Bronchial epithelial cell (primary cell): ENCODE results near the gene GPR137. TPM values are rescaled to one million over a fixed set of nuclear protein-coding genes. Genes with fewer than 3 reads are reported as not detected.
A peak's percentile ranks its signal among the peaks of the same experiment; 100 is the strongest.

Experiments
- DNase-seq: peaks from one replicate; pipeline ENCODE4 v3.0.0-alpha.2; 2010; ENCODE audit warnings: low read depth
- FAIRE-seq: peaks from 2 replicates; lab custom pipeline; 2011; peaks lifted over from hg19 to GRCh38; lab: Jason Lieb, UNC
- H3K27me3 ChIP-seq: 2 replicates; pipeline ENCODE4 v1.5.1; 2011; ENCODE audit warnings: low read length; ENCODE audit not compliant: control insufficient read depth, insufficient read depth
- H3K36me3 ChIP-seq: 2 replicates; pipeline ENCODE4 v1.5.1; 2011; ENCODE audit warnings: low read length; ENCODE audit not compliant: control insufficient read depth, insufficient read depth
- H3K4me3 ChIP-seq: 2 replicates; pipeline ENCODE4 v1.5.1; 2011; ENCODE audit warnings: mild to moderate bottlenecking, low read depth, low read length, control low read depth
- total RNA-seq: library from RNA; depleted of rRNA; stranded (reverse); fragments of >200 nt; gene quantifications from 2 replicates; pipeline ENCODE4 v1.2.1, GENCODE V29; 2014
- TF ChIP-seq, protein P1 (sequence below): IDR thresholded peaks from 2 replicates; pipeline ENCODE4 v1.5.1; 2011; ENCODE audit warnings: mild to moderate bottlenecking, moderate library complexity, low read length, control low read depth, inconsistent platforms; ENCODE audit not compliant: insufficient read depth, severe bottlenecking

The GPR137 gene
- total RNA-seq, 1 donor from 2014 or later: 2.9 TPM

DNA sequence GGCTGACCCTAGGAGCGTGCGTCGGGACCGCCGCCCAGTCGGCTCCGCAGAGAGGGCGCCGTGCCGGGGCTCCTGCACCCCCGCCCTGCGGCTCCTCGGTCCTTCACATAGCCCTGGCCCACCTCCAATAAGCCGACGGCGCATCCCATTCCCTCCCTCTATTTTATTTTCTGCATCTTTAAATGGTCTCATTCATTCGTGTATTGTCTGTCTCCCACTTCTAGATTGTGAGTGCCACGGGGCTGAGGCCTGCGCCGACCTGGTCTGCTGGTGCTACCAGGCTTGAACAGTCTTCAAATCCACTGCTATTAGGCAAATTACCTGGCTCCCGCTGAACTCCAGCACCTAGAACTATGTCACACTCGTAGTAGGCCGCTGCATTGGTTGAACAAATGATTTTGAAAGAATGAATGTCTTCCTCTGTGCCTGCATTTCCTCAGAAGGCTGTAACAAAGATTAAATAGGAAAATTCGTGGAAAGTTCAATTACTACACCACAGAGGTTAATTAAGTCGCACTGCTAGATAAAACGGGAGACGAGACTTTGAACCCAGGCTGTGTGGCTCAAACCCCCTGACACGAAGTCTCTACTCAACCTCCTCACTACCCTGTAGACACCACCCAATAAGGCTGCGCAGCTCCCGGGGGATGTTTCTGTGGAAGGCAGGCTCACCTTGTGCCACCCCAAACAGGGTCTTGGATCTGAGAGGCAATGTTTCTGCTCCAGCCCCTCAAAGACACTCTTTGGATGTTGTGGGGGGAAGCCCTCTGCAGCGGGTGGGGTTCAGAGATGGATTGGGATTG, 37.7 kb upstream of the GPR137 start:
- DNase-seq: no peak
- FAIRE-seq: no peak
- Histone ChIP-seq H3K4me3 (peak overlapping the region; percentile 50), H3K27me3 (no peaks in the 10 kb centered on the region), H3K36me3 (peaks cover 11% of the 10 kb centered on the region)
- TF ChIP-seq, protein P1, sequence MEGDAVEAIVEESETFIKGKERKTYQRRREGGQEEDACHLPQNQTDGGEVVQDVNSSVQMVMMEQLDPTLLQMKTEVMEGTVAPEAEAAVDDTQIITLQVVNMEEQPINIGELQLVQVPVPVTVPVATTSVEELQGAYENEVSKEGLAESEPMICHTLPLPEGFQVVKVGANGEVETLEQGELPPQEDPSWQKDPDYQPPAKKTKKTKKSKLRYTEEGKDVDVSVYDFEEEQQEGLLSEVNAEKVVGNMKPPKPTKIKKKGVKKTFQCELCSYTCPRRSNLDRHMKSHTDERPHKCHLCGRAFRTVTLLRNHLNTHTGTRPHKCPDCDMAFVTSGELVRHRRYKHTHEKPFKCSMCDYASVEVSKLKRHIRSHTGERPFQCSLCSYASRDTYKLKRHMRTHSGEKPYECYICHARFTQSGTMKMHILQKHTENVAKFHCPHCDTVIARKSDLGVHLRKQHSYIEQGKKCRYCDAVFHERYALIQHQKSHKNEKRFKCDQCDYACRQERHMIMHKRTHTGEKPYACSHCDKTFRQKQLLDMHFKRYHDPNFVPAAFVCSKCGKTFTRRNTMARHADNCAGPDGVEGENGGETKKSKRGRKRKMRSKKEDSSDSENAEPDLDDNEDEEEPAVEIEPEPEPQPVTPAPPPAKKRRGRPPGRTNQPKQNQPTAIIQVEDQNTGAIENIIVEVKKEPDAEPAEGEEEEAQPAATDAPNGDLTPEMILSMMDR: no peak

GRCh38 chr11:64248578-64248977, 37.1 kb upstream of the GPR137 start:
- TF ChIP-seq, protein P1: no peak
- H3K4me3 ChIP-seq: no peak overlapping the region
- no peak for DNase-seq
- no peak for FAIRE-seq
- H3K36me3 ChIP-seq: peaks cover 7% of the 10 kb centered on the region
- H3K27me3 ChIP-seq: no peaks in the 10 kb centered on the region

- DNase-seq (no peak), FAIRE-seq (no peak)
- H3K27me3 ChIP-seq: no peaks in the 10 kb centered on the region
- no peak overlapping the region for H3K4me3 ChIP-seq
- TF ChIP-seq, protein P1: no peak
- H3K36me3 ChIP-seq: peaks cover 4% of the 10 kb centered on the region
These were observed 36.6 kb upstream of the GPR137 start for GRCh38 chr11:64249038-64249437.

DNA sequence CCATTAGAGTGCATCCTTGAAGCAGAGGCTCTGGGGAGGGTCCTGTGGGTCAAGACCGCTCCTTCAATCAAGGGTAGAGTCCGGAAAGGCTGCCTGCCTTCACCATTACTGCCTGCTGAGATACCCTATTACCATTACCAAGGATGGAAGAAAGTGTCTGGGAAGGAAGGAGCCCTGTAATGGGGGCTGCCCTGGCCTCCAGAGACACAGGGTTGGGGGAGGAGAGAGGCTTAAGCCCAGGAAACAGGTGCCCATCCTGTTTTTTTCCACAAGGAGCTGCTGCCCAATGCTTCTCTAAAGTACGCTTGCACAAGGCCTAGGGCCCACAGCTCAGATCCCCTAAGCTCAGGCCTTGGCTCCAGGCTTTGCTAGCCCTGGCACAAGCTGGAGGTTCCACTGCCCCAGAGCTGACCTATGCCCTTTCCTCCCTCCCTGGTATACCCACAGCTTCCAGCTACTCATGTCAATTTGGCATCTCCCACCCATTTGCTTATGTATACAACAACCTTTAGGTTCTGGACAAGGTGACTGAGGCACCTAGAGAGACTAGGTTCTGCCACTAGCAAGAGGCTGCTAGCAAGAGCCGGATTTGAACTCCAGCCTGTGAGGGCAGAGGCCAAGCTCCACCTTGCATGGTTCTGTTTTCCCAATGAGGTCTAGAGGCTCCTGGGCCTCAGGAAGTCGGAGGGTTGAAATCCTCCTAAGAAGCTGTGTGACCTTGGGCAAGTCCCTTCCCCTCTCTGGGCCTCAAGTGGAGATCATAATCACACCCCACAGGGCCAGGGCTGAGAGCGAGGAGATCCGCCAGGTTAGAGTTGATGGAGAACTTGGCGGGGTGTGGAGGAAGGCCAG, 35.9 kb upstream of the GPR137 start:
- H3K27me3 ChIP-seq: no peaks in the 10 kb centered on the region
- H3K36me3 ChIP-seq: peaks cover 9% of the 10 kb centered on the region
- DNase-seq: no peak
- no peak overlapping the region for H3K4me3 ChIP-seq
- TF ChIP-seq, protein P1: no peak
- no peak for FAIRE-seq

- no peak for FAIRE-seq
- H3K4me3 ChIP-seq: peak overlapping the region; percentile 83
- TF ChIP-seq, protein P1: no peak
- H3K27me3 ChIP-seq: no peaks in the 10 kb centered on the region
- H3K36me3 ChIP-seq: peaks cover 12% of the 10 kb centered on the region
- no peak for DNase-seq
These were observed 35.1 kb upstream of the GPR137 start for GRCh38 chr11:64250415-64251015.
